NCI-H2196 treated with DMSO at 0.1 percent for 48 hours (cell line): ENCODE data around the gene SETD7.
"Not testable (repeated sequence)": the region's sequence is repeated elsewhere in the genome, so short reads cannot be mapped to it uniquely, and the experiment has no call there.

Source experiments
- DNase-seq: peaks from one replicate; lab custom pipeline; 2025; ENCODE audit not compliant: unreplicated experiment; lab: John Stamatoyannopoulos, UW

Gene SETD7

DNA sequence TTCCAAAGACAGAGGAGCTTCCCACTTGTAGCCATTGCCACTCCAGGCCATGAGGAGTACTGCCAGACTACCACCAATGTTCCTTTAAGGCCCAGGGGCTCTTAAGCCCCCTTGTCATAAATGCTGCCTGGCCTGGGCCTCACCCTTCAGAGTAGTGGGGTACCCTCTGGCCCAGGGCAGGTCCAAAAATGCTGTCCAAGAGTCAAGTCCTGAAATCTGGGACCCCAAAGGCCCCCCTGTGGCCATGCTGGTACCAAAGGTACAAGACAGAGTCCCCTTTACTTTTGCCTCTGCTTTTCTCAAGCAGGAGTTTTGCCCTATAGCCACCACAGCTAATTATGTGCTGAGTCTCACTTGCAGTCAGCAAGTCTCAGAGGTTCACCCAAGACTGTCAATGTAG is 85.7 kb downstream of the SETD7 start:
- DNase-seq: no peak

DNA sequence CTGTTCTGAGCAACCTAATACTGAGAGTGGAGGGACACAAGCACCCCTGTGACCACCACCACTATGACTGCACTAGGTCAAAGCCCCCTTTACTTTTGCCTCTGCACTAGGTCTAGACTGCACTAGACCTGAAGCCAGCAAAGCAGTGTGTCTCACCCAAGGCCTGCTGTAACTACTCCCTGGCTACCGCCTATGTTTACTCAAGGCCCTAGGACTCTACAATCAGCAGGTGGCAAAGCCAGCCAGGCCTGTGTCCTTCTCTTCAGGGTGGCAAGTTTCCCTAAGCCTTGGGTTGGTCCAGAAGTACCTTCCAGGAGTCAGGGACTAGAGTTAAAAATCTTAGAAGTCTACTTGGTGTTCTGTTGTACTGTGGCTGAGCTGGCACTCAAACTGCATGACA is 86.2 kb downstream of the SETD7 start:
- DNase-seq: no peak

DNA sequence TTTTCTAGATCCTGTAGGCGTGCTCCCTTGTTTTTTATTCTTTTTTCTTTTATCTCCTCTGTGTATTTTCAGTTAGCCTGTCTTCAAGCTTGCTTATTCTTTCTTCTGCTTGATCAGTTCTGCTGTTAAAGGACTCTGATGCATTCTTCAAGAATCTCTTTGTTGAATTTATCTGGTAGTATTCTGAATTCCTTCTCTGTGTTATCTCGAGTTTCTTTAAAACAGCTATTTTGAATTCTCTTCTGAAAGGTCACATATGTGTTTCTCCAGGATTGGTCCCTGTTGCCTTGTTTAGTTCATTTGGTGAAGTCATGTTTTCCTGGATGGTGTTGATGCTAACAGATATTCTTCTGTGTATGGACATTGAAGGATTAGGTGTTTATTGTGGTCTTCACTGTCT is 86.8 kb downstream of the SETD7 start:
- DNase-seq: no peak

DNA sequence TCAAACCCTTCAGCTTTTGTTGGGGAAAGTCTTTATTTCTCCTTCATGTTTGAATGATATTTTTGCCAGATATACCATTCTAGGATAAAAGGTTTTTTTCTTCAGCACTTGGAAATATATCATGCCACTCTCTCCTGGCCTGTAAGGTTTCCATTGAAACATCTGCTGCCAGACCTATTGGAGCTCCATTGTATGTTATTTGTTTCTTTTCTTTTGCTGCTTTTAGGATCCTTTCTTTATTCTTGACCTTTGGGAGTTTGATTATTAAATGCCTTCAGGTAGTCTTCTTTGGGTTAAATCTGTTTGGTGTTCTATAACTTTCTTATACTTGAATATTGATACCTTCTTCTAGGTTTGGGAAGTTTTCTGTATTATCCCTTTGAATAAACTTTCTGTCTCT is 87.3 kb downstream of the SETD7 start:
- DNase-seq: not testable (repeated sequence)

DNA sequence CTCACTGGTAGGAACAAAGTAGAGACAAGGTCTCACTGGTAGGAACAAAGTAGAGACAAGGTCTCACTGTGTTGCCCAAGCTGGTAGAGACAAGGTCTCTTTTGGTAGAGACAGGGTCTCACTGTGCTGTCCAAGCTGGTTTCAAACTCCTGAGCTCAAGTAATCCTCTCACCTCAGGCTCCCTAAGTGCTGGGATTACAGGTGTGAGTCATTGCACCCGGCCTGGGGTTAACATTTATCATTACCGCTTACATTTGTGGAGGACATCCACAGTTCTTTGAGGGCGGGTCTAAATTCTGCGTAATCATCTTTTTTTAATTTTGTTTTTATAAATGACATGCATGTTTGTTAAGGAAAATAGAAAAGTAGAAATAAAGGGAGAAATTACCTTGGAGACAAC is 90.1 kb downstream of the SETD7 start:
- no peak for DNase-seq

DNA sequence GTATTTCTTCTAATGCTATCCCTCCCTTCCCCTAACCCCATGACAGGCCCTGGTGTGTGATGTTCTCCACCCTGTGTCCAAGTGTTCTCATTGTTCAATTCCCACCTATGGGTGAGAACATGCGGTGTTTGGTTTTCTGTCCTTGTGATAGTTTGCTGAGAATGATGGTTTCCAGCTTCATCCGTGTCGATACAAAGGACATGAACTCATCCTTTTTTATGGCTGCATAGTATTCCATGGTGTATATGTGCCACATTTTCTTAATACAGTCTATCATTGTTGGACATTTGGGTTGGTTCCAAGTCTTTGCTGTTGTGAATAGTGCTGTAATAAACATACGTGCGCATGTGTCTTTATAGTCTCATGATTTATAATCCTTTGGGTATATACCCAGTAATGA is 91.5 kb downstream of the SETD7 start:
- DNase-seq: not testable (repeated sequence)

DNA sequence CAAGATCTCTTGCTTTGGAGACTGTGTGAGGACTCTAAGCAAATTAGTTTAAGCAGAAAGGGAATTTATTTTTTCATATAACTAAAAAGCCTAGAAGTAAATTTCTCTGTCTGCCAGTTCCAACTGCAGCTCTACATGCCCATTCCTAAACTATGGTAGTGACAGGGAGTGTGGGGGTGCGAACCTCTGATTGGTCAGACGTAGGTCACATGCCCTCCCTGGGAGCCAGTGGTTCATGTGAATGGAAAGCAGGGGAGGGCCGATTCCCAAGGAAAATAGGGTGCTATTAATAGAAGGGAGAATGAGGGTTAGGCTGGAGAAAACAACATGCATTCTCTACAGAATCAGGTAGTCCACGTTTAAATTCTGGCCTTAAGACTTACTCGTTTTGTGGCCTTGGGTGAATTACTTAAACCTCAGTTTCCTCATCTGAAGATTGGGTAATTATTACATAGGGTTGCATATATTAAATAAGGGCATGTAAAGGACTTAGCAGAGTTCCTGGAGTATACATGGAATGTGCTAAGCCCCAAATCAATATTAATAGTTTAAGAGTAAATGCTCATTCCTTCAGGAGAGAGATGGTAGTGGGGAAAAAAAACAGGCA is 94.9 kb downstream of the SETD7 start:
- no peak for DNase-seq

DNA sequence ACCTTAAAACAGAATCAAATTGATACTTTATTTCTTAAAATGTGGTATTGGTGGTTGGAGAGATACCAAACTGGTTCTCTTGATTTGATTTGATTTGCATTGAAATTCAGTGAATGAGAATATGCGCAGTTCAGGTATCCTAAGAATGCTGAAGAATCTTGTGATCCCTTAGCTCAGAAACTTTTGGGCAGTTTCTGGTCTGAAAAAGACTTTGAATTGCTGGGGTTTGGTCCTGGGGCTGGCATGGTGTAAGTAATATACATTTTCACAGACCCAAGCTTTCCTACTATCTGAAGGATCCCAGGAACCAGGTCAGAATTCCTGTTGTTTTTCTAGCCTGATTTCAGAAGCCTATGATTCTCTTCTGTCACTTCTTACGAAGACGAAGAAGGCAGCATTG is 95.5 kb downstream of the SETD7 start:
- DNase-seq: no peak

DNA sequence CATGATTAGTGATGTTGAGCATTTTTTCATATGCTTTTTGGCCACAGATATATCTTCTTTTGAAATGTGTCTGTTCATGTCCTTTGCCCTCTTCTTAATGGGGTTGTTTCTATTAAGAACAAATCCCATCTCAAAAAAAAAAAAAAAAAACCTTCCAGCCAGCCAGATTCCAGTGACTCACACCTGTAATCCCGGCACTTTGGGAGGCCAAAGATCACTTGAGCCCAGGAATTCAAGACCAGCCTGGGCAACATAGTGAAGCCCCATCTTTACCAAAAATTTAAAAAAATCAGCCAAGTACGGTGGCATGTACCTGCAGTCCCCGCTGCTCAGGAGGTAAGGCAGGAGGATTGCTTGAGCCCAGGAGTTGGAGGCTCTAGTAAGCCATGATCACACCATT is 97.0 kb downstream of the SETD7 start:
- no peak for DNase-seq

DNA sequence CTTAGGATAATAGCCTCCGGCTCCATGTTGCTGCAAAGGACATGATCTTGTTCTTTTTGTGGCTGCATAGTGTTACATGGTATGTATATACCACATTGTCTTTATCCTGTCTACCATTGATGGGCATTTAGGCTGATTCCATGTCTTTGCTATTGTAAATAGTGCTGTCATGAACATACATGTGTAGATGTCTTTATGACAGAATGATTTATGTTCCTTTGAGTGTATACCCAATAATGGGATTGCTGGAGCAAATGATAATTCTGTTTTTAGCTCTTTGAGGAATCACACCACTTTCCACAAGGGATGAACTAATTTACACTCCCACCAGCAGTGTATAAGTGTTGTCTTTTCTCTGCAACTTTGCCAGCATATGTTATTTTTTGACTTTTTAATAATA is 97.5 kb downstream of the SETD7 start:
- no peak for DNase-seq

DNA sequence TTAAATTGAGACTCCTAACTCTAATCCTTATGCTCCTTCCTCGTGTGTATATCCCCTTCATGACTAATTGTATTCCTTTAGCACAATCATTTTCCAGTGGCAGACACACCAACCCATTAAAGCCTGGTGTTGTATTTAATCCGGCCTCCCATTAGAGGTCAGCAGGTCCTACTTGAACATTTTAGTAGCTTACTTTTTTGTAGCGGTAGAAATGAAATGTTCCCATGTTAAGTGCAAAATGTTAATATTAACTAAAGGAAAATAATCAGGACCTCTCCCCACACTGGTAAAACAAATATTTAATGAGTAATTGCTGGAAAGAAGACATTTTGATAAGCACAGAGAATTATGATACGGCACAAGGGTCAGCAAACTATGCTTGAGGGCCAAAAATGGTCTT is 98.7 kb downstream of the SETD7 start:
- DNase-seq: no peak

DNA sequence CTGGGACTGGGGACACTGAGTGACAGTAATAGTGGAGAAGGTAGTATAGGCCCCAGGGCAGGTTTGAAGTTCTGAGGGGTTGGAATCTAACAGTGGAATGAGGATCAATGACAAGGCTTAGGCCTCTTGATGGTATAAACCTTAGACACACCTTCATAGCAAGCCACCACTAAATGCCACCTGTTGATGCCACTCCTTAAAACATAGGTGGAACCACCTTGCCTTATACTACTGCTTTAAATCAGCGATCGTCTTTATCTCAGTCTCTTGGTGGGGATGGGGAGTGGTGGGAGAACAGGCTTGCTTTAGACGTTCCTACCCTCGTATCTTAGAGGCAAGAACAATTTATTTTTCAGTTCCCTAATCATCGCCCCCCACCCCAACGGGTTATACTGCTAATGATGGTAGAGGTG is 100.9 kb downstream of the SETD7 start:
- DNase-seq: no peak

DNA sequence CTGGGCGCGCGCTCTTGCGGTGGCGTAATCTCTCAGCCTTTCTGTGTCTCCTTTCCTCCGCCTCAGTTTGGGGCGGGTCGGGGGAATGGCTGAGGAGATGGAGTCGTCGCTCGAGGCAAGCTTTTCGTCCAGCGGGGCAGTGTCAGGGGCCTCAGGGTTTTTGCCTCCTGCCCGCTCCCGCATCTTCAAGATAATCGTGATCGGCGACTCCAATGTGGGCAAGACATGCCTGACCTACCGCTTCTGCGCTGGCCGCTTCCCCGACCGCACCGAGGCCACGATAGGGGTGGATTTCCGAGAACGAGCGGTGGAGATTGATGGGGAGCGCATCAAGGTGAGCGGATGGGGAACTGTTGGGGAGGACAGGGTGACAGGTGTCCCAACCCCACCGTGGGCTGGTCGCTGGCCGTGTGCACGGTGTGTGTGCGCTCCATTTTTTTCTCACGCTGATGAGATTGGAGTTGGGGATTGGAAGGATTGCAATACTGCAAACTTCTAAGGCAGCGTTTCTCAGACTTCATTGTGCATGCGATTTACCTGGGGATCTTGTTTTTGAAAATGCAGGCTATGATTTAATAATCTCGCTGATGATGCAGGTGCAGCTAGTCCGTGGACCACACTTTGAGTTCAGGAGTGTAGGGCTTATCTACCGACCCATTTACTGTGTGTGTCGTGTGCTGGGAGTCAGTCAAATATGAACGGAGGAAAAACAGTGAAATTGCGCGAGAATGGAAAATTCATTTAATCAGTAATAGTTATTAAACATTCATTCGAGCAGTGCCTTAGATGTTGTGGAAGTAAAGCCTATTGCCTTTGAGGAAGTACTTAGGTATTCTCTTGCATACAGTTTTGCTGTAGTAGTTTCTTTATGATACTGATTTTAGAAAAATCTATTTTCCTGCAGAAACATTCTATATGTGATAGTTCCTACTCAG is 101.6 kb downstream of the SETD7 start, which contains the start of gene RAB33B:
Gene RAB33B (plus strand): TSS at position 11 of the 935 bp plus-strand sequence. CDS start 75 bp downstream, at position 86.
- DNase-seq: no peak

DNA sequence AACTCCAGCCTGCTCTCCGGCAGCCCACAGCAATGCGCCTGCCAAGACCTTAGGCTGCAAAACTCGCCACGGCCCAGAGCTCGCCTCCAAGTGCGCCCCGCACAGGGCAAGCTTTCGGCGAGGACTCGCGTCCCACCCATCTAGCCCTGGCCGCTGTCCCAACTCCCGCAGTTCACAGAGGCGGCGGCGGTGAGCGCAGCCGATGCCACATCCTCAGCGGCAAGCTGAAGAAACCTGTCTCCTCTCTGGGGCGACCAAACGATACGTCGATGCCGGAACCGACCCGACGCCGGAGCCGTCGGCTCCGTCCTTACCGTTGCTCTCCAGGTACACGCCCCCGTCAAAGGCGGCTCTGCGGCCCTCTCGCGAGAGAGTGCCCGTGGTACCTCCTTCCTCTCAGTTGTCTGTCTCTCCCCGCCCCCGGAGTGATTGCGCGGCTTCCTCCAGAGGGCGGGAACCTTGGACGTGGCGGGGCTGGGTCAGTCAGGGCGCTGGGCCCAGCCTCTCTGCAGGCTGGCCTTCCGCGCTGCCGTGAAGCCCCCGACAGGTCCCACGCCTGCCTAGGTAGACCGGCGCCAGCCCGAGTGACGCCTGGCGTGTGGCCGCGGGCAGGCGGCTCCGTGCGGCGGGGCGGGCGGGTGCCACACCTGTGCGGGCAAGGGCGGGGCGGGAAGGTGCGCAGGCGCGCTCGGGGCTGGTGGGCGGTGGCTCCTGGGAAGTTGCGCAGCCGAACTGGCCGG is 102.5 kb downstream of the SETD7 start:
- peak; percentile 86 for DNase-seq

DNA sequence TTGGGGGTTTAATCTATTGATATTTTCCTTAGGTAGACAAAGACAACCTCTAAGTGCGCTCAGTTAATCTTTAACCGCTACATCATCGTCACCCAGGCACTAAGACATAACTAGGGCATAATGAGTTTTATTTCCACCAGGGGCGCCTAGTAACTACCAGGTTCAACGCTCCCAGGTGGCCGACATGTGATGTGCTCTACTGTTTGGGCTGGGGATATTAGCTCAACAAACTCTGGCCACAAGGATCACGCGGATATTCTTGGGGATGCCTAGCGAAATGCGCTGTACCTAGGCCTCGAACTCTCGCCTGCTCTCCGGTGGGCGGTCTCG is 103.0 kb downstream of the SETD7 start:
- DNase-seq: no peak

DNA sequence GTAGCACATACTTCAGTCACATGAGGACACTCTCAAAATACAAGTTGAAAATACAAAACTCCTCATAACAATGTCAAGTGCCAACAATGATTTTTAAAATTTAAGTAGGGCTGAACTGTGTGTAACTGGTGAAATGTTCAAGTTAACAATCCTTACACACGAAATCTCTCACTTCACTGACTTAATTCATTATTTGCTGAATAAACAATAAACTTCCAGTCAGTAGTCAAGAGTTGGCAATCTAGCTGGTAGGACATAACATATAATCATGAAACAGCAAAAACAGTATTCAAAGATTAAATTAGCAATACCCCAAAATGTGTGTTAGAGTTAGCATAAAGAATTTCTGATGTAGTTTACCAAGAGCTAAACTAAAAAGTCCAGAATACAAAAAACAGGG is 104.0 kb downstream of the SETD7 start:
- DNase-seq: no peak

DNA sequence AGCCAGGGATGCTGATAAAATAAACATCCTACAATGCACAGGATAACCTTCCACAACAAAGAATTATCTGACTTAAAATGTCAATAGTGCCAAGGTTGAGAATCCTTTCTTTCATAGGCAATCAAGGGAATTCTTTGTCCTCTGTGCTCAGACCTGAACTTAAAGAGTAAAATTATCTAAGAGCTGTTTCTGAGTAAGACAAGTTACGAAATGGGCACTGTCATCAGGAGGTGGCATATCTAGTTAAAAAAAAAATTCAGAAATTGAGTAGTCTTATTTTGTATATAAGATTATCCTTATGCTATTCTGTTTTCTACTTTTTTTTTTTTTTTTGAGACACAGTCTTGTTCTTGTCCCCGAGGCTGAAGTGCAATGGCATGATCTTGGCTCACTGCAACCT is 105.4 kb downstream of the SETD7 start:
- DNase-seq: no peak

DNA sequence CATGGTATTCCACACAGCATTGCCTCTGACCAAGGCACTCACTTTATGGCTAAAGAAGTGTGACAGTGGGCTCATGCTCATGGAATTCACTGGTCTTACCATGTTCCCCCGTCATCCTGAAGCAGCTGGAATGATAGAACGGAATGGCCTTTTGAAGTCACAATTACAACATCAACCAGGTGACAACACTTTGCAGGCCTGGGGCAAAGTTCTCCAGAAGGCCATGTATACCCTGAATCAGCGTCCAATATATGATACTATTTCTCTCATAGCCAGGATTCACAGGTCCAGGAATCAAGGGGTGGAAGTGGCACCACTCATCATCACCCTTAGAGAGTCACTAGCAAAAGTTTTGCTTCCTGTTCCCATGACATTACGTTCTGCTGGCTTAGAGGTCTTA is 108.9 kb downstream of the SETD7 start:
- not testable (repeated sequence) for DNase-seq
